K562 (cell line): Measurements from ENCODE around the gene CCDC85B. TPM values are rescaled to one million over a fixed set of nuclear protein-coding genes. Genes with fewer than 3 reads are reported as not detected.

Experiments used
- ATF7 ChIP-seq: fragments of 450-650 bp; IDR thresholded peaks from 2 replicates; pipeline ENCODE4 v1.7.1; 2014; ENCODE audit warnings: mild to moderate bottlenecking, moderate library complexity
- BHLHE40 ChIP-seq: IDR thresholded peaks from 2 replicates; pipeline ENCODE4 v1.6.1; 2011; ENCODE audit warnings: low read length, improper control_type of control experiment
- C11orf30 ChIP-seq: fragments of 450-650 bp; IDR thresholded peaks from 2 replicates; pipeline ENCODE4 v1.6.1; 2016; ENCODE audit warnings: low read depth, mild to moderate bottlenecking
- HMG20A ChIP-seq: fragments of 450-650 bp; formaldehyde crosslinking; conservative IDR thresholded peaks from 2 replicates; pipeline ENCODE4 v1.4.0; 2020; ENCODE audit warnings: mild to moderate bottlenecking, mixed read lengths
- KLF10 ChIP-seq: fragments of 250-450 bp; sonication (Bioruptor Pico); IDR thresholded peaks from 2 replicates; pipeline ENCODE4 v1.6.1; 2021; ENCODE audit warnings: matching md5 sums
- KLF6 ChIP-seq: fragments of 250-450 bp; sonication (Bioruptor Pico); IDR thresholded peaks from 2 replicates; pipeline ENCODE4 v1.4.0; 2020; ENCODE audit warnings: mild to moderate bottlenecking, moderate library complexity, borderline replicate concordance
- MEF2D ChIP-seq: conservative IDR thresholded peaks from 2 replicates; pipeline ENCODE4 v1.6.1; 2016; ENCODE audit warnings: low read depth, missing genetic modification characterization, missing compliant biosample characterization
- PML ChIP-seq: IDR thresholded peaks from 2 replicates; pipeline ENCODE4 v1.6.1; 2012; ENCODE audit warnings: low read length, inconsistent platforms
- SAFB2 ChIP-seq: fragments of 200-400 bp; formaldehyde crosslinking; IDR thresholded peaks from 2 replicates; pipeline ENCODE4 v1.6.1; 2018; ENCODE audit warnings: borderline replicate concordance, low read length, low read depth, moderate library complexity; ENCODE audit not compliant: severe bottlenecking
- TOE1 ChIP-seq, 2 experiments: fragments of 450-650 bp in 1 of 2; sonication (generic) in 1 of 2; formaldehyde crosslinking in 1 of 2; IDR thresholded peaks; 2 replicates each; pipeline versions ENCODE4 v1.7.1 to v1.8.0; 2016 to 2022; ENCODE audit warnings: borderline replicate concordance in 2 of 2, mild to moderate bottlenecking in 2 of 2, antibody characterized with exemption in 1 of 2, inconsistent platforms in 1 of 2, low read depth in 1 of 2, missing genetic modification reagents in 1 of 2, moderate library complexity in 1 of 2
- U2AF2 ChIP-seq: fragments of 200-400 bp; formaldehyde crosslinking; optimal IDR thresholded peaks from 2 replicates; pipeline ENCODE3; 2017; ENCODE audit warnings: low read depth, mild to moderate bottlenecking, low read length
- XRCC4 ChIP-seq: IDR thresholded peaks from one replicate; pipeline ENCODE4 v1.6.1; 2011; ENCODE audit not compliant: insufficient read depth, insufficient read length; ENCODE audit errors: extremely low read depth
- ZKSCAN1 ChIP-seq: fragments of 150-350 bp; IDR thresholded peaks from 2 replicates; pipeline ENCODE4 v1.6.1; 2016; ENCODE audit warnings: low read depth, low read length
- ZNF780A ChIP-seq: fragments of 250-450 bp; sonication (Bioruptor Pico); IDR thresholded peaks from 2 replicates; pipeline ENCODE4 v1.5.0; 2021; ENCODE audit warnings: mild to moderate bottlenecking
- polyA plus RNA-seq, 8 experiments: library from polyadenylated mRNA; depleted of rRNA in 4 of 8; stranded (reverse) in 5 of 8; unstranded in 3 of 8; fragments of >200 nt; fragmentation: Nextera tagmentation in 2 of 8; fragmentation: Illumina TruSeq in 1 of 8; extraction: Ambion mirVana in 2 of 8; extraction: Trizol in 1 of 8; gene quantifications; 2 replicates each; pipeline versions ENCODE4 v1.2.1 to v1.2.3, GENCODE V29; 2011 to 2014; ENCODE audit warnings: inconsistent platforms in 1 of 8, missing spikeins in 1 of 8
- total RNA-seq, 7 experiments: library from RNA; depleted of rRNA in 6 of 7; stranded (reverse); fragments of >200 nt in 6 of 7; fragmentation: Illumina TruSeq in 2 of 7; extraction: Trizol in 2 of 7; gene quantifications; 2 replicates each; pipeline versions ENCODE4 v1.2.1 to v1.2.3, GENCODE V29; 2011 to 2021; ENCODE audit warnings: low replicate concordance in 1 of 7
- TF ChIP-seq, protein P1 (sequence below): fragments of 250-450 bp; sonication (Bioruptor Pico); IDR thresholded peaks from 2 replicates; pipeline ENCODE4 v1.8.0; 2022; ENCODE audit warnings: inconsistent platforms
- TF ChIP-seq, protein P2 (sequence below): conservative IDR thresholded peaks from 2 replicates; pipeline ENCODE4 v1.6.1; 2011; ENCODE audit warnings: low read depth, mild to moderate bottlenecking, low read length; ENCODE audit not compliant: control insufficient read depth
- TF ChIP-seq, protein P3 (sequence below): sonication (generic); formaldehyde crosslinking; IDR thresholded peaks from 2 replicates; pipeline ENCODE4 v1.8.0; 2022; ENCODE audit warnings: missing genetic modification reagents, mild to moderate bottlenecking, borderline replicate concordance
- TF ChIP-seq, protein P4 (sequence below): fragments of 450-650 bp; formaldehyde crosslinking; IDR thresholded peaks from 2 replicates; pipeline ENCODE4 v1.4.0; 2022; ENCODE audit warnings: missing genetic modification characterization
- TF ChIP-seq, protein P5 (sequence below): fragments of 450-650 bp; IDR thresholded peaks from 2 replicates; pipeline ENCODE4 v1.6.1; 2016; ENCODE audit warnings: mild to moderate bottlenecking
- TF ChIP-seq, protein P6 (sequence below): fragments of 250-450 bp; sonication (Bioruptor Pico); IDR thresholded peaks from 2 replicates; pipeline ENCODE4 v1.8.0; 2021; ENCODE audit warnings: moderate library complexity, mild to moderate bottlenecking, inconsistent platforms

The CCDC85B gene
- total and polyA plus RNA-seq, 9 of the 15 experiments (the other 6 are each of a cell fraction or from before 2014, with no cell fraction given) = 0.14 to 138 (median 6.2) TPM

DNA sequence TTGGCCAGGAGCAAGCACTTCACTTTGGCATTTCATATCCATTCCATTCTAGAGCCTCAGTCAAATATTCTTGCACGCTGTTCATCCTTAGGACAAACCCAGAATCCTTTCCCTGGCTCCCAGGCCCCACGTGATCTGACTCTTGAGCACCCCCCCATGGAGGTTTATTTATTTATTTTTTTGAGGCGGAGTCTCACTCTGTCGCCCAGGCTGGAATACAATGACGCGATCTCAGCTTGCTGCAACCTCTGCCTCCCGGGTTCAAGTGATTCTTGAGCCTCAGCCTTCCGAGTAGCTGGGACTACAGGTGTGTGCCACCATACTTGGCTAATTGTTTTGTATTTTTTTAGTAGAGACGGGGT, 42.1 kb downstream of the CCDC85B start (continued):
- TF ChIP-seq, protein P1, sequence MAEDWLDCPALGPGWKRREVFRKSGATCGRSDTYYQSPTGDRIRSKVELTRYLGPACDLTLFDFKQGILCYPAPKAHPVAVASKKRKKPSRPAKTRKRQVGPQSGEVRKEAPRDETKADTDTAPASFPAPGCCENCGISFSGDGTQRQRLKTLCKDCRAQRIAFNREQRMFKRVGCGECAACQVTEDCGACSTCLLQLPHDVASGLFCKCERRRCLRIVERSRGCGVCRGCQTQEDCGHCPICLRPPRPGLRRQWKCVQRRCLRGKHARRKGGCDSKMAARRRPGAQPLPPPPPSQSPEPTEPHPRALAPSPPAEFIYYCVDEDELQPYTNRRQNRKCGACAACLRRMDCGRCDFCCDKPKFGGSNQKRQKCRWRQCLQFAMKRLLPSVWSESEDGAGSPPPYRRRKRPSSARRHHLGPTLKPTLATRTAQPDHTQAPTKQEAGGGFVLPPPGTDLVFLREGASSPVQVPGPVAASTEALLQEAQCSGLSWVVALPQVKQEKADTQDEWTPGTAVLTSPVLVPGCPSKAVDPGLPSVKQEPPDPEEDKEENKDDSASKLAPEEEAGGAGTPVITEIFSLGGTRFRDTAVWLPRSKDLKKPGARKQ (CRISPR knock-in tag) = no peak
- TF ChIP-seq KLF10 (CRISPR knock-in tag) (no peak), SAFB2 (no peak), ZNF780A (no peak), BHLHE40 (peak; percentile 31; the same call in 1 of the 2 replicates), XRCC4 (no peak), ATF7 (peak; percentile 36; the same call in 1 of the 2 replicates), KLF6 (CRISPR knock-in tag) (no peak), ZKSCAN1 (no peak), C11orf30 (no peak), MEF2D (tag) (no peak), PML (no peak), HMG20A (CRISPR knock-in tag) (no peak), U2AF2 (no peak), TOE1 (IDR thresholded peaks at IDR 0.05; ENCODE audit: borderline replicate concordance) (0 out of 2 replicates have a peak, but pooled peaks have one; percentile 30), TOE1 (CRISPR knock-in tag; IDR thresholded peaks at IDR 0.05; ENCODE audit: borderline replicate concordance, low read depth) (no peak)
- TF ChIP-seq, protein P2, sequence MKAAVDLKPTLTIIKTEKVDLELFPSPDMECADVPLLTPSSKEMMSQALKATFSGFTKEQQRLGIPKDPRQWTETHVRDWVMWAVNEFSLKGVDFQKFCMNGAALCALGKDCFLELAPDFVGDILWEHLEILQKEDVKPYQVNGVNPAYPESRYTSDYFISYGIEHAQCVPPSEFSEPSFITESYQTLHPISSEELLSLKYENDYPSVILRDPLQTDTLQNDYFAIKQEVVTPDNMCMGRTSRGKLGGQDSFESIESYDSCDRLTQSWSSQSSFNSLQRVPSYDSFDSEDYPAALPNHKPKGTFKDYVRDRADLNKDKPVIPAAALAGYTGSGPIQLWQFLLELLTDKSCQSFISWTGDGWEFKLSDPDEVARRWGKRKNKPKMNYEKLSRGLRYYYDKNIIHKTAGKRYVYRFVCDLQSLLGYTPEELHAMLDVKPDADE = no peak
- TF ChIP-seq, protein P3, sequence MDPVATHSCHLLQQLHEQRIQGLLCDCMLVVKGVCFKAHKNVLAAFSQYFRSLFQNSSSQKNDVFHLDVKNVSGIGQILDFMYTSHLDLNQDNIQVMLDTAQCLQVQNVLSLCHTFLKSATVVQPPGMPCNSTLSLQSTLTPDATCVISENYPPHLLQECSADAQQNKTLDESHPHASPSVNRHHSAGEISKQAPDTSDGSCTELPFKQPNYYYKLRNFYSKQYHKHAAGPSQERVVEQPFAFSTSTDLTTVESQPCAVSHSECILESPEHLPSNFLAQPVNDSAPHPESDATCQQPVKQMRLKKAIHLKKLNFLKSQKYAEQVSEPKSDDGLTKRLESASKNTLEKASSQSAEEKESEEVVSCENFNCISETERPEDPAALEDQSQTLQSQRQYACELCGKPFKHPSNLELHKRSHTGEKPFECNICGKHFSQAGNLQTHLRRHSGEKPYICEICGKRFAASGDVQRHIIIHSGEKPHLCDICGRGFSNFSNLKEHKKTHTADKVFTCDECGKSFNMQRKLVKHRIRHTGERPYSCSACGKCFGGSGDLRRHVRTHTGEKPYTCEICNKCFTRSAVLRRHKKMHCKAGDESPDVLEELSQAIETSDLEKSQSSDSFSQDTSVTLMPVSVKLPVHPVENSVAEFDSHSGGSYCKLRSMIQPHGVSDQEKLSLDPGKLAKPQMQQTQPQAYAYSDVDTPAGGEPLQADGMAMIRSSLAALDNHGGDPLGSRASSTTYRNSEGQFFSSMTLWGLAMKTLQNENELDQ (CRISPR knock-in tag) = no peak
- TF ChIP-seq, protein P4, sequence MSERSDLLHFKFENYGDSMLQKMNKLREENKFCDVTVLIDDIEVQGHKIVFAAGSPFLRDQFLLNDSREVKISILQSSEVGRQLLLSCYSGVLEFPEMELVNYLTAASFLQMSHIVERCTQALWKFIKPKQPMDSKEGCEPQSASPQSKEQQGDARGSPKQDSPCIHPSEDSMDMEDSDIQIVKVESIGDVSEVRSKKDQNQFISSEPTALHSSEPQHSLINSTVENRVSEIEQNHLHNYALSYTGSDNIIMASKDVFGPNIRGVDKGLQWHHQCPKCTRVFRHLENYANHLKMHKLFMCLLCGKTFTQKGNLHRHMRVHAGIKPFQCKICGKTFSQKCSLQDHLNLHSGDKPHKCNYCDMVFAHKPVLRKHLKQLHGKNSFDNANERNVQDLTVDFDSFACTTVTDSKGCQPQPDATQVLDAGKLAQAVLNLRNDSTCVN (CRISPR knock-in tag) = no peak
- TF ChIP-seq, protein P5, sequence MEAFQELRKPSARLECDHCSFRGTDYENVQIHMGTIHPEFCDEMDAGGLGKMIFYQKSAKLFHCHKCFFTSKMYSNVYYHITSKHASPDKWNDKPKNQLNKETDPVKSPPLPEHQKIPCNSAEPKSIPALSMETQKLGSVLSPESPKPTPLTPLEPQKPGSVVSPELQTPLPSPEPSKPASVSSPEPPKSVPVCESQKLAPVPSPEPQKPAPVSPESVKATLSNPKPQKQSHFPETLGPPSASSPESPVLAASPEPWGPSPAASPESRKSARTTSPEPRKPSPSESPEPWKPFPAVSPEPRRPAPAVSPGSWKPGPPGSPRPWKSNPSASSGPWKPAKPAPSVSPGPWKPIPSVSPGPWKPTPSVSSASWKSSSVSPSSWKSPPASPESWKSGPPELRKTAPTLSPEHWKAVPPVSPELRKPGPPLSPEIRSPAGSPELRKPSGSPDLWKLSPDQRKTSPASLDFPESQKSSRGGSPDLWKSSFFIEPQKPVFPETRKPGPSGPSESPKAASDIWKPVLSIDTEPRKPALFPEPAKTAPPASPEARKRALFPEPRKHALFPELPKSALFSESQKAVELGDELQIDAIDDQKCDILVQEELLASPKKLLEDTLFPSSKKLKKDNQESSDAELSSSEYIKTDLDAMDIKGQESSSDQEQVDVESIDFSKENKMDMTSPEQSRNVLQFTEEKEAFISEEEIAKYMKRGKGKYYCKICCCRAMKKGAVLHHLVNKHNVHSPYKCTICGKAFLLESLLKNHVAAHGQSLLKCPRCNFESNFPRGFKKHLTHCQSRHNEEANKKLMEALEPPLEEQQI = no peak
- TF ChIP-seq, protein P6, sequence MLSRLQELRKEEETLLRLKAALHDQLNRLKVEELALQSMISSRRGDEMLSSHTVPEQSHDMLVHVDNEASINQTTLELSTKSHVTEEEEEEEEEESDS (CRISPR knock-in tag) = no peak
